SK-N-SH (cell line): ENCODE data around the gene PBXIP1.

Experiments used
- CHD2 ChIP-seq: fragments of 150-350 bp; IDR thresholded peaks from 2 replicates; pipeline ENCODE4 v1.6.1; 2018; ENCODE audit warnings: low read length; ENCODE audit not compliant: partially characterized antibody
- CTCF ChIP-seq: fragments of 200-600 bp; sonication (generic); IDR thresholded peaks from 2 replicates; pipeline ENCODE4 v1.6.1; 2017; ENCODE audit warnings: antibody characterized with exemption, mild to moderate bottlenecking, moderate library complexity
- EP300 ChIP-seq, 2 experiments: IDR thresholded peaks; 2 replicates each; pipeline versions ENCODE4 v1.4.0 to v1.6.1; 2012; ENCODE audit warnings: borderline replicate concordance in 1 of 2, low read depth in 1 of 2, low read length in 1 of 2
- FOXJ3 ChIP-seq: sonication (generic); formaldehyde crosslinking; IDR thresholded peaks from 2 replicates; pipeline ENCODE4 v1.5.1; 2020; ENCODE audit warnings: mild to moderate bottlenecking, missing genetic modification reagents
- POLR2AphosphoS5 ChIP-seq: IDR thresholded peaks from 2 replicates; pipeline ENCODE4 v1.6.1; 2012; ENCODE audit warnings: low read depth, low read length
- REST ChIP-seq: IDR thresholded peaks from 2 replicates; pipeline ENCODE4 v1.6.1; 2012; ENCODE audit warnings: mild to moderate bottlenecking, low read depth, low read length, moderate library complexity
- SMC3 ChIP-seq: IDR thresholded peaks from 2 replicates; pipeline ENCODE4 v1.6.1; 2012; ENCODE audit warnings: low read depth, low read length, improper control_type of control experiment

GRCh38 chr1:154958681-154959425, 3.0 kb upstream of the PBXIP1 start:
- TF ChIP-seq CTCF, result no peak
- TF ChIP-seq FOXJ3, result no peak
- TF ChIP-seq POLR2AphosphoS5, result no peak
- no peak for TF ChIP-seq CHD2
- no peak for TF ChIP-seq SMC3
- no peak for TF ChIP-seq REST
- TF ChIP-seq EP300 (IDR thresholded peaks at IDR 0.05; ENCODE audit: borderline replicate concordance in 1 of 2, low read depth in 1 of 2, low read length in 1 of 2), result no peak
